GM19099 (cell line): ENCODE data around the gene RNF11.
A peak's percentile ranks its signal among the peaks of the same experiment; 100 is the strongest.

ENCODE experiments used
- POLR2A ChIP-seq: IDR thresholded peaks from 3 replicates; pipeline ENCODE4 v1.6.1; 2011; ENCODE audit warnings: low read depth; ENCODE audit not compliant: insufficient read length; ENCODE audit errors: extremely low read depth

Gene RNF11

GRCh38 chr1:51281807-51282206 is 45.7 kb downstream of the RNF11 start:
- TF ChIP-seq POLR2A = no peak

GRCh38 chr1:51282605-51283004 is 46.5 kb downstream of the RNF11 start:
- TF ChIP-seq POLR2A = no peak

DNA sequence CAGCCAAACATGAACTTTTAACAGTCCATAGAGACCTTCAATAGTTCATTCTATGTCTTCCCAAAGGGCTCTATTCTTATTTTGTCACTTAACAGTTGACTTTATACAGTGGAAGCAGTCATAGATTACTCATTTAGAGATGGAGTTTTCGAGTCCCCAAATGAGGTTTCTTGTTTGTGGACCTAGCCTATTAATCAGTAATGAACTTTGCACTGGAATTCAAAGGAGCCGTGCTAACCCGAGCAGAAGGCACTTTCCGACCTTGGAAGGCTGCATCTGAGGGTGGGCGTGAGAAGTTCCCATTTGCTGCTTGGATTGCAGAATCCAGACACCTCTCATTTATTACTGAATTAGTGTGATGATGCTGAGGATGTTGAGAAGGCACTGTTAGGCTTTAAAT is 47.9 kb downstream of the RNF11 start:
- TF ChIP-seq POLR2A = no peak

GRCh38 chr1:51284487-51284954 is 48.4 kb downstream of the RNF11 start:
- no peak for TF ChIP-seq POLR2A

- TF ChIP-seq POLR2A = no peak
Observed at GRCh38 chr1:51285055-51285454, 49.0 kb downstream of the RNF11 start.

- TF ChIP-seq POLR2A = no peak
Observed at GRCh38 chr1:51287966-51288365, 51.9 kb downstream of the RNF11 start.

GRCh38 chr1:51288578-51288977 is 52.5 kb downstream of the RNF11 start:
- TF ChIP-seq POLR2A = no peak

GRCh38 chr1:51289676-51290488 is 53.8 kb downstream of the RNF11 start:
- no peak for TF ChIP-seq POLR2A

DNA sequence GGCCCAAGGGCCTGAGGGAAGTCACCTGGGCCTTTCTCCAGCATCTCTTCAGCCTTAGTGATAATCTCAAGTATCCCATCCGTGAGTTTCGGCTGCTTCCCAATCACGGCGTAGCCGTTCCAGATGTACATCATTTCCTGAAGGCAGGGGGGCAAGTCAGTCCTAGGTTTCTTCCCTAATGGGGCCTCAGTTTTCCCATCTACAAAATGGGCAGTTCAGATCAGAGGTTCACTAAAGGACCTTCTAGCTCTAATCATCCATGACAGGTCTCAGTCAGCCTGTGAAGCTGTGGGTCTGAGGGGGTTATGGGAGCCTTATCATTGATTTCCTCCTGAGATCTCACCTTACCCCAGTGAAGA is 54.4 kb downstream of the RNF11 start:
- no peak for TF ChIP-seq POLR2A

DNA sequence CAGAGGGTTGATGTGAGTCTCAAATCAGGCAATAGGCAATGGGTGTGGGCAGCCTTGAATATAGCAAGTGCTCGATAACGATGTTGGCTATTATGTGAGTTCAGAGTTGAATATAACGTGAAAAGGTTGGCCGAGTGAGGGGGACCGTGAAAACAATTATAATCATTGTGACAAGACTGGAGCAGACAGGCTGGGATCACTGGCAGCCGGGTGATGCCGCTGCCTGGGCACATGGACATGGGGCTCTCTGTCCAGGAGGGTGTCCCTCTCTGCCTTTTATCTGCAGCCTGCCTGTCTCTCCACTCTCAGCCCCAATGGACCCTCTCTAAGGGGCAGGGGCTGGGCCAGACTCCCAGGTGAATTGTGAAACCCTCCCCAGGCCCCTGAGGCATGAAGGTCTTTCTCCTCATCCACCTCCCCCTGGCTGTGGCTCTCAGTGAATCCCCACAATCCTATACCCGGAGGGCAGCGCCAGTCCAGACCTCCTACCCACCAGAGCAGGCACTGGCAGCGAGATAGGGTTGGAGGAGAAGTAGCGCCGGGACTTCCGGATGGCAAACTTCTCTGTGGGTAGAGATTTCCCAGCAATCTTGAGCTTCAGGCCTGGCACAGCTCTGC is 57.9 kb downstream of the RNF11 start:
- TF ChIP-seq POLR2A = no peak

- no peak for TF ChIP-seq POLR2A
Observed at GRCh38 chr1:51294566-51295184, 58.6 kb downstream of the RNF11 start.

DNA sequence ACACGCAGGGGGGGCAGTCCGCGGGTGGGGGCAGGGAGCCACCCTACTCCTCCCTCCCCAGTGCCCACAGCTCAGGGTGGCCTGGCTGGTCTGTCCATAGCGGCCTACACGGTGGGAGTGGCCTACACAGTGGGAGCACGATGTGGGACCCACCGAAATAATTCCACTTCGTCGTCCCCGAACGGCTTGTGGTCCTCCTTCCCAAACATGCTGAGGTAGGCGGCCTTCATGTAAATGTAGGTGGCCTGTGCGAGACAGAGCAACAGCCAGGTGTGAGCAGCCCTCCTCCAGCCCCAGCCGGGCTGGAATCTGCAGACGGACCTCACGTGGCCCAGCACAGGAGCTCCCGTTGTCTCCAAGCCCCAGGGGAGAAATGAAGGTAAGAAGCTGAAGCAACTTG is 59.9 kb downstream of the RNF11 start:
- TF ChIP-seq POLR2A = no peak

DNA sequence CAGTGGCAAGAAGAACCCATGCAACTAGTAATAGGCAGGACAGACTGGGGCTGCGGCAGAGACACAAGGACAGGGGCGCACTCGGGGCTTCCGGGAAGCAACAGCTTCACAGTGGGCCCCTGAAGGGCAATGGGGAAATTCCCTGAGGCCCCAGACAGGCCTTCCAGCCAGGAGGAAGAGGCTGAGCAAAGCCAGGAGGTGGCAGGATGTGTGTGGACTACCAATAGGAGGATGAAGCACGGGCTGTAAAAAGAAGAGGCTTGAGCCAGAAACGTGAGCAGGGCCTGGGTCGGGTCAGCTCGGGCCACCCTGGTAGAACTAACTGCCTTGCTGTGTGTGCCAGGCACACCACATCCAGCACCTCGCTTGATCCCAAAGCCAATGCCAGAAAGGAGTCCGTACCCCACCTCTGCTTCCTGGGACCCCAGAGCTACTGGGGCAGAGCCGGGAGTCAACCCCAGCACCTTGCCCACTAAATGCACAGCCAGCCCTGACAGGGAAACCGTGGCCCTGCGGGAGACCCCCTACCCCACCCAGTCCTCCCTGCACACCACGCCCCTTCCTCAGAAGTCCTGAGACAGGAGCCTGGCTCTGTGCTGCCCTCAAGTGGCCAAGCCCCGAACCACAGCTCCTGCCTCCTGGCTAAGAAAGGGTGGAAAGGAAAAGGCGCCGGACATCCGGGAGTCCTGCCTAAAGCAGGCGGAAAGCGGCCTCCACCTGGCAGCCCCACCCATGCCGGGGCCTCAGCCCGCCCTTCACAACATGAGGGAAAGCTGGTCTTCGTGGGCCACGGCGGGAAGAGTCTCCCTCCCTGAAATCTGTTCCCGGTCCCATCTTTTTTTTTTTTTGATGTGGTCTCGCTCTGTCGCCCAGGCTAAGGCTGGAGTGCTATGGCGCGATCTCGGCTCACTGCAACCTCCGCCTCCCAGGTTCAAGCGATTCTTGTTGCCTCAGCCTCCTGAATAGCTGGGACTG is 60.6 kb downstream of the RNF11 start:
- TF ChIP-seq POLR2A = peak; percentile 34

DNA sequence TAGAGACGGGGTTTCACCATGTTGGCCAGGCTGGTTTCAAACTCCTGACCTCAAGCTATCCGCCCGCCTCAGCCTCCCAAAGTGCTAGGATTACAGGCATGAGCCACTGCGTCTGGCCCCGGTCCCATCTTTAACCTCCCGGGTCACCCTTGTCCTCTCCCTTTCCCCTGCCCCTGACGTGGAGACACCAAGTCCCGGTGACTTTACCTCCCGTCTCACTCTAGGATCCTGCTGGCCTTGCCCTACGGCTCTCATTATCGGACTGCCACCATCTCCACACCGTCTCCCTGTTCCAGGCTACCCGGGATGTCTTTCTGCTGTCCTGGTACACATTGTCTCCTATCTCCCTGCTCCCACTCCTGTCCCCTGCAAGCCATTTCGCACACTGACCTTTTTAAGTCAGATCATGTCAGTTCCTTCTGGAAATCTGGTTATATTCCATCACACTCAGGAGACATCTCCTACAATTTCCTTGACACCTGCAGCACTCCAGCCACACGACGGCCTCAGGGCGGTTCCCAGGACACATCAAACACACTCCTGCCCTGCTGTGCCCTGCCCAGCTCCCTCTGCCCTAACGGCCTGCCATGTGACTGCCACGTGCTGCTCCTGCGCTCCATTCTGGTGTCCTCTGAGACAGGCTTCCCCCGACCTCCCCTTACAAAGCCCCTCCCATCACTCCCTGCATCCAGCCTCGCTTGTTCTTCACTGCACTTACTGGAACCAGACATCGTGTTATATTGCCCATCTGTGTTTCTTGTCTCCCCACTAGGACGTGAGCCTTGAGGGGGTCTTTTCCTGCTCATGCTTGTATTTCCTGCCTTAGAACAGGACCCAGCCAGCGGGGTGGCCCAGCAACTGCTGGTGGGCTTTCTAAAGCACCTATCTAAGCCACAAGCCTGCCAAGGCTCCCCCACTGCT is 61.6 kb downstream of the RNF11 start:
- TF ChIP-seq POLR2A = no peak

DNA sequence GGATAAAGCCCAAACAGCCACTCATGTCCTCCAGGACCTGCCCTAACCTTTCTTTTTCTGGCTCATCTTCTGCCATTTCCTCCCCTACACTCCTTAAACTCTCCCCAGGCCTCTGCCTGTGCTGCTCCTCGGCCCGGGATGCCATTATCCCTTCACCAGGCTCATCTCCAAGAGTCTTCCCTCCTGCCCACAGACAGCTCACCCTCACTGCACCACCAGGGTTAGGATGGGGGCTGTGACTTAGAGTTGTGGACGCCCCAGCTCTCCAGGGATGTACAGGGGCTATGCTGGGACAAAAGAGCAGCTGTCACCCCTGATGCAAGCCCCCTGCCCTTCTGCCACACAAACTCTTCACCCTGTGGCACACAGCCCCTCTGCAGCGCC is 62.2 kb downstream of the RNF11 start:
- TF ChIP-seq POLR2A = no peak
